Spleen (tissue), 7 donors: ENCODE measurements around the gene SLC46A3.

Source experiments
- POLR2A ChIP-seq, 3 donors: fragments of 450-650 bp; IDR thresholded peaks; one replicate each; pipeline ENCODE4 v1.5.1; 2017; ENCODE audit warnings: antibody characterized with exemption in 3 of 3, mild to moderate bottlenecking in 1 of 3
- TF ChIP-seq, protein P1 (sequence below), 11 experiments: fragments of 200-600 bp in 7 of 11; fragments of 450-650 bp in 4 of 11; sonication (generic) in 4 of 11; IDR thresholded peaks in 8 of 11; conservative IDR thresholded peaks in 3 of 11; 1 replicate in 7 of 11; 2 replicates in 4 of 11; pipeline versions ENCODE4 v1.4.0 to v1.8.0; 2016 to 2021; ENCODE audit warnings: antibody characterized with exemption in 11 of 11, inconsistent platforms in 4 of 11, mild to moderate bottlenecking in 1 of 11
- donor health status: DM: no; HTN: no; CAD: no; lungs with moderate emphysema.
- donor health status: DM: no; HTN: no; CAD: no.
- donor health status: DM: no; HTN: no; CAD: no.

- TF ChIP-seq, protein P1, sequence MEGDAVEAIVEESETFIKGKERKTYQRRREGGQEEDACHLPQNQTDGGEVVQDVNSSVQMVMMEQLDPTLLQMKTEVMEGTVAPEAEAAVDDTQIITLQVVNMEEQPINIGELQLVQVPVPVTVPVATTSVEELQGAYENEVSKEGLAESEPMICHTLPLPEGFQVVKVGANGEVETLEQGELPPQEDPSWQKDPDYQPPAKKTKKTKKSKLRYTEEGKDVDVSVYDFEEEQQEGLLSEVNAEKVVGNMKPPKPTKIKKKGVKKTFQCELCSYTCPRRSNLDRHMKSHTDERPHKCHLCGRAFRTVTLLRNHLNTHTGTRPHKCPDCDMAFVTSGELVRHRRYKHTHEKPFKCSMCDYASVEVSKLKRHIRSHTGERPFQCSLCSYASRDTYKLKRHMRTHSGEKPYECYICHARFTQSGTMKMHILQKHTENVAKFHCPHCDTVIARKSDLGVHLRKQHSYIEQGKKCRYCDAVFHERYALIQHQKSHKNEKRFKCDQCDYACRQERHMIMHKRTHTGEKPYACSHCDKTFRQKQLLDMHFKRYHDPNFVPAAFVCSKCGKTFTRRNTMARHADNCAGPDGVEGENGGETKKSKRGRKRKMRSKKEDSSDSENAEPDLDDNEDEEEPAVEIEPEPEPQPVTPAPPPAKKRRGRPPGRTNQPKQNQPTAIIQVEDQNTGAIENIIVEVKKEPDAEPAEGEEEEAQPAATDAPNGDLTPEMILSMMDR (IDR thresholded peaks at IDR 0.05 in 8 of 11, conservative IDR thresholded peaks at IDR 0.05 in 3 of 11), result no peak
- no peak for TF ChIP-seq POLR2A (IDR thresholded peaks at IDR 0.05)
Observed at GRCh38 chr13:28735481-28736029, 16.8 kb upstream of the SLC46A3 start.
